ENCODE data around the gene POLE3.
"Not testable (repeated sequence)": the region's sequence is repeated elsewhere in the genome, so short reads cannot be mapped to it uniquely, and the experiment has no call there.

POLE3 gene

DNA sequence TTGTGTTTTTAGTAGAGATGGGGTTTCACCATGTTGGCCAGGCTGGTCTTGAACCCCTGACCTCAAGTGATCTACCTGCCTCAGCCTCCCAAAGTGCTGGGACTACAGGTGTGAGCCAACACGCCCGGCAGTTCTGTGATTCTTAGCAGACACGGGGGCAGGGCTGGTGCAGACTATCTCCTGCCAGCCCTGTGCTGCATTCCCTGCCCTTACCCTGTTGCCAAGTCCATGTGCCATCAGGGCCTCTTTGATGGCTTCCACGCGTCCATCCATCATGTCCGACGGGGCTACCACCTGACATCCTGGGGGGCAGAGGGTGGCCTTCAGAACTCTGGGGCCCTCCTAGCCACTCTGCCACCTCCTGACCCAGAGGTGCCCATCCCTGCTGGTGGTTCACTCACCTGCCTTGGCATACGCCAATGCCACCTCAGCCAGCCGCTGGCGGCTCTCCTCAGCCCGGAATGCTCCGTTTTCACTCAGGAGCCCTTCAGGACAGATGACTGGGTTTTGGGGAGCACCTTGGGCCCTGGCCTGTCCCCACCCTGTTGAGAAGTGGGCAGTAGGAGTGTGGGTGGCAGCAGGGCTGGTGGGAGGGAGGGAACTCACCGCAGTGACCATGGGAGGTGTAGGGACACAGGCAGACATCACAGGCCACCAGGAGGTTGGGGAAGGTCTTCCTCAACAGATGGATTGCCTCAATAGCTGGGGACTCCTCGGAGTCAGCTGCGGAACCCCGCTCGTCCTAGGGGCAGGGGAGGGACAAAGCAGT, 20.1 kb downstream of the POLE3 start:
- Histone ChIP-seq H3K4me1 (ENCODE audit: control insufficient read depth, insufficient read depth, low read length) (no peaks in the 10 kb centered on the region), H3K27ac (ENCODE audit: insufficient read depth, low read depth, low read length, poor library complexity, severe bottlenecking) (no peak overlapping the region), H3K4me3 (ENCODE audit: insufficient read depth, low read depth, low read length) (no peak overlapping the region), H3K27me3 (ENCODE audit: control insufficient read depth, insufficient read depth, low read length, poor library complexity, severe bottlenecking) (no peaks in the 10 kb centered on the region), H3K36me3 (ENCODE audit: control insufficient read depth, insufficient read depth, low read length) (peaks cover 29% of the 10 kb centered on the region), H3K9me3 (ENCODE audit: control insufficient read depth, low read length) (no peaks in the 10 kb centered on the region)
- WGBS, 2 experiments = 95 to 96% methylated on average over 17 of the region's 17 CpGs

GRCh38 chr9:113389451-113389850, 21.0 kb downstream of the POLE3 start:
- Histone ChIP-seq H3K27ac (ENCODE audit: insufficient read depth, low read depth, low read length, poor library complexity, severe bottlenecking) (no peak overlapping the region), H3K27me3 (ENCODE audit: control insufficient read depth, insufficient read depth, low read length, poor library complexity, severe bottlenecking) (no peaks in the 10 kb centered on the region), H3K9me3 (ENCODE audit: control insufficient read depth, low read length) (no peaks in the 10 kb centered on the region), H3K4me3 (ENCODE audit: insufficient read depth, low read depth, low read length) (no peak overlapping the region), H3K4me1 (ENCODE audit: control insufficient read depth, insufficient read depth, low read length) (no peaks in the 10 kb centered on the region), H3K36me3 (ENCODE audit: control insufficient read depth, insufficient read depth, low read length) (peaks cover 29% of the 10 kb centered on the region)
- WGBS, 2 experiments = 95 to 96% methylated on average over 11 of the region's 11 CpGs

GRCh38 chr9:113388833-113389232, 21.6 kb downstream of the POLE3 start:
- 95% methylated on average over 13 of the region's 13 CpGs for WGBS, 2 experiments
- Histone ChIP-seq H3K36me3 (ENCODE audit: control insufficient read depth, insufficient read depth, low read length) (peaks cover 29% of the 10 kb centered on the region), H3K9me3 (ENCODE audit: control insufficient read depth, low read length) (no peaks in the 10 kb centered on the region), H3K27ac (ENCODE audit: insufficient read depth, low read depth, low read length, poor library complexity, severe bottlenecking) (no peak overlapping the region), H3K4me1 (ENCODE audit: control insufficient read depth, insufficient read depth, low read length) (no peaks in the 10 kb centered on the region), H3K27me3 (ENCODE audit: control insufficient read depth, insufficient read depth, low read length, poor library complexity, severe bottlenecking) (no peaks in the 10 kb centered on the region), H3K4me3 (ENCODE audit: insufficient read depth, low read depth, low read length) (no peak overlapping the region)

- Histone ChIP-seq H3K4me1 (ENCODE audit: control insufficient read depth, insufficient read depth, low read length) (no peaks in the 10 kb centered on the region), H3K27me3 (ENCODE audit: control insufficient read depth, insufficient read depth, low read length, poor library complexity, severe bottlenecking) (no peaks in the 10 kb centered on the region), H3K4me3 (ENCODE audit: insufficient read depth, low read depth, low read length) (no peak overlapping the region), H3K36me3 (ENCODE audit: control insufficient read depth, insufficient read depth, low read length) (peaks cover 29% of the 10 kb centered on the region), H3K9me3 (ENCODE audit: control insufficient read depth, low read length) (no peaks in the 10 kb centered on the region), H3K27ac (ENCODE audit: insufficient read depth, low read depth, low read length, poor library complexity, severe bottlenecking) (no peak overlapping the region)
- 88% methylated on average over 9 of the region's 9 CpGs for WGBS, 2 experiments
Observed at GRCh38 chr9:113387560-113388230, 22.8 kb downstream of the POLE3 start.

GRCh38 chr9:113386571-113387393, 23.7 kb downstream of the POLE3 start:
- no peaks in the 10 kb centered on the region for H3K9me3 ChIP-seq (ENCODE audit: control insufficient read depth, low read length)
- H3K4me1 ChIP-seq (ENCODE audit: control insufficient read depth, insufficient read depth, low read length) = no peaks in the 10 kb centered on the region
- no peak overlapping the region for H3K4me3 ChIP-seq (ENCODE audit: insufficient read depth, low read depth, low read length)
- no peak overlapping the region for H3K27ac ChIP-seq (ENCODE audit: insufficient read depth, low read depth, low read length, poor library complexity, severe bottlenecking)
- no peaks in the 10 kb centered on the region for H3K27me3 ChIP-seq (ENCODE audit: control insufficient read depth, insufficient read depth, low read length, poor library complexity, severe bottlenecking)
- peaks cover 24% of the 10 kb centered on the region for H3K36me3 ChIP-seq (ENCODE audit: control insufficient read depth, insufficient read depth, low read length)
- WGBS, 2 experiments = 93 to 94% methylated on average over 4 of the region's 4 CpGs

GRCh38 chr9:113381909-113382411, 28.5 kb downstream of the POLE3 start:
- H3K36me3 ChIP-seq (ENCODE audit: control insufficient read depth, insufficient read depth, low read length) = peaks cover 2% of the 10 kb centered on the region
- WGBS, 2 experiments = 91 to 95% methylated on average over 8 of the region's 8 CpGs
- H3K4me3 ChIP-seq (ENCODE audit: insufficient read depth, low read depth, low read length) = no peak overlapping the region
- no peaks in the 10 kb centered on the region for H3K27me3 ChIP-seq (ENCODE audit: control insufficient read depth, insufficient read depth, low read length, poor library complexity, severe bottlenecking)
- no peak overlapping the region for H3K27ac ChIP-seq (ENCODE audit: insufficient read depth, low read depth, low read length, poor library complexity, severe bottlenecking)
- H3K4me1 ChIP-seq (ENCODE audit: control insufficient read depth, insufficient read depth, low read length) = no peaks in the 10 kb centered on the region
- no peaks in the 10 kb centered on the region for H3K9me3 ChIP-seq (ENCODE audit: control insufficient read depth, low read length)

DNA sequence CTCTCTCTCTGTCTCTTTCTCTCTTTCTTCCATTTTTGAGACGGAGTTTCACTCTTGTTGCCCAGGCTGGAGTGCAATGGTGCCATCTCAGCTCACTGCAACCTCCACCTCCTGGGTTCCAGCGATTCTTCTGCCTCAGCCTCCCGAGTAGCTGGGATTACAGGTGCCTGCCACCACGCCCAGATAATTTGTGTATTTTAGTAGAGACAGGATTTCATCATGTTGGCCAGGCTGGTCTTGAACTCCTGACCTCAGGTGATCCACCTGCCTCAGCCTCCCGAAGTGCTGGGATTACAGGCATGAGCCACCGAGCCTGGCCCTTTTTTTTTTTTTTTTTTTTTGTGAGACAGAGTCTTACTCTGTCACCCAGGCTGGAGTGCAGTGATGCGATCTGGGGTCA, 29.0 kb downstream of the POLE3 start:
- WGBS, 2 experiments = 80 to 85% methylated on average over 7 of the region's 7 CpGs
- not testable (repeated sequence) for H3K27me3 ChIP-seq (ENCODE audit: control insufficient read depth, insufficient read depth, low read length, poor library complexity, severe bottlenecking); H3K4me3 ChIP-seq (ENCODE audit: insufficient read depth, low read depth, low read length); H3K27ac ChIP-seq (ENCODE audit: insufficient read depth, low read depth, low read length, poor library complexity, severe bottlenecking); H3K4me1 ChIP-seq (ENCODE audit: control insufficient read depth, insufficient read depth, low read length); H3K9me3 ChIP-seq (ENCODE audit: control insufficient read depth, low read length); H3K36me3 ChIP-seq (ENCODE audit: control insufficient read depth, insufficient read depth, low read length)

GRCh38 chr9:113380869-113381378, 29.6 kb downstream of the POLE3 start:
- Histone ChIP-seq H3K27ac (ENCODE audit: insufficient read depth, low read depth, low read length, poor library complexity, severe bottlenecking) (no peak overlapping the region), H3K36me3 (ENCODE audit: control insufficient read depth, insufficient read depth, low read length) (no peaks in the 10 kb centered on the region), H3K27me3 (ENCODE audit: control insufficient read depth, insufficient read depth, low read length, poor library complexity, severe bottlenecking) (no peaks in the 10 kb centered on the region), H3K4me3 (ENCODE audit: insufficient read depth, low read depth, low read length) (no peak overlapping the region), H3K4me1 (ENCODE audit: control insufficient read depth, insufficient read depth, low read length) (no peaks in the 10 kb centered on the region), H3K9me3 (ENCODE audit: control insufficient read depth, low read length) (no peaks in the 10 kb centered on the region)
- WGBS, 2 experiments = 59 to 71% methylated on average over 1 of the region's 1 CpG

GRCh38 chr9:113379829-113380210, 30.7 kb downstream of the POLE3 start:
- not testable (repeated sequence) for H3K36me3 ChIP-seq (ENCODE audit: control insufficient read depth, insufficient read depth, low read length); H3K4me3 ChIP-seq (ENCODE audit: insufficient read depth, low read depth, low read length); H3K9me3 ChIP-seq (ENCODE audit: control insufficient read depth, low read length); H3K27ac ChIP-seq (ENCODE audit: insufficient read depth, low read depth, low read length, poor library complexity, severe bottlenecking); H3K27me3 ChIP-seq (ENCODE audit: control insufficient read depth, insufficient read depth, low read length, poor library complexity, severe bottlenecking); H3K4me1 ChIP-seq (ENCODE audit: control insufficient read depth, insufficient read depth, low read length)
- 81 to 85% methylated on average over 2 of the region's 2 CpGs for WGBS, 2 experiments

Data from ectodermal cell (in vitro differentiated cells).